Pulmonary artery endothelial cell (primary cell): ENCODE results near the gene ARMH2. TPM values are rescaled to one million over a fixed set of nuclear protein-coding genes. Genes with fewer than 3 reads are reported as not detected.
"Not testable (repeated sequence)": the region's sequence is repeated elsewhere in the genome, so short reads cannot be mapped to it uniquely, and the experiment has no call there.

Source experiments
- DNase-seq: peaks from one replicate; pipeline ENCODE4 v3.0.0-alpha.2; 2011; ENCODE audit warnings: low read depth, low spot score
- total RNA-seq: library from RNA; depleted of rRNA; stranded (reverse); fragments of >200 nt; gene quantifications from 2 replicates; pipeline ENCODE4 v1.2.3, GENCODE V29; 2014

ARMH2 gene
- total RNA-seq, 1 donor from 2014 or later: not detected

DNA sequence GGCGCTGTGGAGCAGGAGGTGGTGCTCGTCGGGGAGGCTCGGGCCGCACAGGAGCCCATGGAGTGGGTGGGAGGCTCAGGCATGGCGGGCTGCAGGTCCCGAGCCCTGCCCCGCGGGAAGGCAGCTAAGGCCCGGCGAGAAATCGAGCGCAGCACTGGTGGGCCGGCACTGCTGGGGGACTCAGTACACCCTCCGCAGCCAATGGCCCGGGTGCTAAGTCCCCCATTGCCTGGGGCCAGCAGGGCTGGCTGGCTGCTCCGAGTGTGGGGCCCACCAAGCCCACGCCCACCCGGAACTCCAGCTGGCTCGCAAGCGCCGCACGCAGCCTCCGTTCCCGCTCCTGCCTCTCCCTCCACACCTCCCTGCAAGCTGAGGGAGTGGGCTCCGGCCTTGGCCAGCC lies 32.7 kb downstream of the ARMH2 start:
- not testable (repeated sequence) for DNase-seq

DNA sequence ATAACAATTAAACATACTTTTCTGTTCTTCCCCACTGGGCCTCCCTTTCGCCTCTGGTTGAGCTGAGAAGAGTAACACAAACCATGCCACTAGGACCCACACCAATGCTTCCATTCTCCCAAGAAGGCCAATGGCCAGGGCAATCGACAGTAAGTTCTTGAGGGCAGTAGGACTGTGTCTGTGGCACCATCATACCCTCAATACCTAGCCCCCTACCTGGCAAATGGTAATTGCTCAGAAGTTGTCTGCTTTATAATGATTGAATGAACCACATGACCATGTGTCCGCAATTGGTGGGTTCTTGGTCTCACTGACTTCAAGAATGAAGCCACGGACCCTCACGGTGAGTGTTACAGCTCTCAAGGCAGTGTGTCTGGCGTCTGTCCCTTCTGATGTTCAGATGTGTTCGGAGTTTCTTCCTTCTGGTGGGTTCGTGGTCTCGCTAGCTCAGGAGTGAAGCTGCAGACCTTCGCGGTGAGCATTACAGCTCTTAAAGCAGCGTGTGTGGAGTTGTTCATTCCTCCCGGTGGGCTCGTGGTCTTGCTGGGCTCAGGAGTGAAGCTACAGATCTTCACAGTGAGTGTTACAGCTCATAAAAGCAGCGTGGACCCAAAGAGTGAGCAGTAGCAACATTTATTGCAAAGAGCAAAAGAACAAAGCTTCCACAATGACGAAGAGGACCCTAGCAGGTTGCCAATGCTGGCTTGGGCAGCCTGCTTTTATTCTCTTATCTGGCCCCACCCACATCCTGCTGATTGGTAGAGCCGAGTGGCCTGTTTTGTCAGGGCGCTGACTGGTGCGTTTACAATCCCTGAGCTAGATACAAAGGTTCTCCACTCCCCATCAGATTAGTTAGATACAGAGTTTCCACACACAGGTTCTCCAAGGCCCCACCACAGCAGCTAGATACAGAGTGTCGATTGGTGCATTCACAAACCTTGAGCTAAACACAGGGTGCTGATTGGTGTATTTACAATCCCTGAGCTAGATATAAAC lies 33.6 kb downstream of the ARMH2 start:
- not testable (repeated sequence) for DNase-seq

DNA sequence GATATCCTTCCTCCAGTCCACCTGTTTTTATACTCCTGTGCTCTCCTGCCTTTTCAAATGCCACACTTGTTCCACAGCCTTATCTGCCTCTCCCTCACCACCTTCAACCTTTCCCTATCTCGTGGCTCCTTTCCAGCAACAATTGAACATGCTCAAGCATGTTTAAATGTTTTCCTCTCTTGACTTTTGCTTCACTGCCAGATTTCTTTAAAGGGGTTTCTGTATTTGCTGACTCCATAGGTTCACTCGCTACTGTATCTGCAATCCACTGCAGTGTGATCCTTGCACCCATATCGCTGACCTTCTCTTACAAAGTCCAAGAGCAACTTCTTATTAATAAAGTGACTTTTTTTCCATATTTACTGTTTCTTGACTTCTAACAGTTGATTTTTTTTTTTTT lies 35.1 kb downstream of the ARMH2 start:
- no peak for DNase-seq

DNA sequence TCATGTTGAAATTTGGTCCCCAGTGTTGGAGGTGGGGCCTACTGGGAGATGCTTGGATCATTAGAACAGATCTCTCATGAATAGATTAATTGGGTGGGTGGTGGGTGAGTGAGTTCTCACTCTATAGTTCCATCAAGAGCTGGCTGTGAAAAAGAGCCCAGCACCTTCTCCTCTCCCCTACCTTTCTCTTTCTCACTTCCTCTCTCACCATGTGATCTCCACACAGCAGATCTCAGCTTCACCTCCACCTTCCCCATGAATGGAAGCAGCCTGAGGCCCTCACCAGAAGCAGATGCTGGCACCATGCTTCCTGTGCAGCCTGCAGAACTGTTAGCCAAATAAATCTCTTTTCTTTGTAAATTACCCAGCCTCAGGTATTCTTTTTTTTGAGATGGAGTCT lies 36.9 kb downstream of the ARMH2 start:
- no peak for DNase-seq

DNA sequence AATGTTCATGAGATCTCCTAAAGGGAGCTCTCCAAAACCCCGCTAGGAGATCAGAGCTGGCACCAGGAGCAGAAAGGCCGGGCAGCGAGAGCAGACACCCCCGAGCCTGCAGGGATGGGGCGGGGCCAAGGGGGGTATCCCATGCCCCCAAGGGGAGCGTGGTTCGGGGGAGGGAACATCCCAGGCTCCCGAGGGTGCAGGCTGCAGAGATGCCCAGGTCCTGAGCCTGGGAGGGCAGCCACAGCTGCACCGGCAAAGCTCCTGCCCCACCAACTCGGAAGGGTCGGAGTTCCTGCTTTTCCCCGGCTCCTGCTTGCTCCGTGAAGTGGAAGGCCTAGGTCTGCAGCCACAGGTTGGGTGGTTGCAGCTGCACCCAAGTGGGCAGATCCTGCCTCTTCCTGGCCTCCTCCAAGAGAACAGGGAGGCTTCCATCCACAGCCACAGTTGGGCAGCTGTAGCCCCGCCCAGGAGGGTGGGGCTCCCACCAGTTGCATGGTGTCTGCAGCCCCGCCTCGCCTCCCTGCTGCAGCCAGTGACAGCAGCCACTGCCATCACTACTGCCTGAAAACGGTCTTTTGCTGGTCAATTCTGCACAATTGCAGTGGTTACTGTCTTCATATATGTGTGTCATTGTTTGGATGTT lies 37.4 kb downstream of the ARMH2 start:
- DNase-seq: no peak

DNA sequence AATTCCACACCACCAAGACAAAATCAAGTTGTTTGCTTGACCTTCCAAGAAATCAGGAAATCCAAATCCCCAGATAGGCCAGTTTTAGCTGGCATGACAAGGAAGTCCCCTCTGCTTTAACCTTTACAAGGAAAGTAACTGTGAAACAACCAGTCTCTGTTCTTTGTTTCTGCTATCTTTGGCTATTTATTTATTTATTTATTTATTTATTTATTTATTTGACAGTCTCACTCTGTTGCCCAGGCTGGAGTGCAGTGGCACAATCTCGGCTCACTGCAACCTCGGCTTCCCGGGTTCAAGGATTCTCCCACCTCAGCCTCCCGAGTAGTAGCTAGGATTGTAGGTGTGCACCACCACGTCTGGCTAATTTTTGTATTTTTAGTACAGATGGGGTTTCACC lies 38.5 kb downstream of the ARMH2 start:
- DNase-seq: no peak

DNA sequence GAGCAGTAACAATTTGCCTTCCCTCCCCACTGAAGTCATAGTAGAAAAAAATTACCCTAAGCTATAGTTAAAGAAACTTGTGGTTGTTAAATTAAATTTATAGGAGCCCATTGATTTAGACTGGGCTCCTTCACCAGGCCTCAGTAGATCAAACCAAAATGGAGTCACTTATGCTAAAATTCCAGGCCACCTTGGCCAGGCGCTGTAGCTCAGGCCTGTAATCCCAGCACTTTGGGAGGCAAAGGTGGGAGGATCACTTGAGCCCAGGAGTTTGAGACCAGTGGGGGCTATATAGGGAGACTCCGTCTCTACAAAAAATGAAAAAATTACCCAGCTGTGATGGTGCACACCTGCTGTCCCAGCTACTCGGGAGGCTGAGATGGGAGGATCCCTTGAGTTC lies 39.0 kb downstream of the ARMH2 start:
- DNase-seq: no peak

DNA sequence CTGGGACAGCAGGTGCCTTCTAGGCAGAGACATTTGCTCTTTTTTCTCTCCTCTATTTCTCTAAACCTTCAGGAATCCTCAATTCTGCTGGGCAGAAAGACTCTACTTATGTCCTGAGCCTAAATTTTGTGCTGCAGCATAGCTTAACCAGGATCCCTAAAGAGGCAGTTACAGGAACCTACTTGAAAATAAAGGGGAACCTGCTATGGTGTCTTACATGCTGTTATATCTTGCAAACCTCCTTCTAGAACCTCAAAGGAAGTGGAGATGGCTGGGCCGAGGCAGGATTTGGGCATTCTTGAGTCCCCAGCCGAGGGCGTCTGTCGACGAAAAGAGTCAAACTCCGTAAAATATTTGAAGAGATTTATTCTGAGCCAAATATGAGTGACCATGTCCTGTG lies 41.1 kb downstream of the ARMH2 start:
- DNase-seq: no peak

DNA sequence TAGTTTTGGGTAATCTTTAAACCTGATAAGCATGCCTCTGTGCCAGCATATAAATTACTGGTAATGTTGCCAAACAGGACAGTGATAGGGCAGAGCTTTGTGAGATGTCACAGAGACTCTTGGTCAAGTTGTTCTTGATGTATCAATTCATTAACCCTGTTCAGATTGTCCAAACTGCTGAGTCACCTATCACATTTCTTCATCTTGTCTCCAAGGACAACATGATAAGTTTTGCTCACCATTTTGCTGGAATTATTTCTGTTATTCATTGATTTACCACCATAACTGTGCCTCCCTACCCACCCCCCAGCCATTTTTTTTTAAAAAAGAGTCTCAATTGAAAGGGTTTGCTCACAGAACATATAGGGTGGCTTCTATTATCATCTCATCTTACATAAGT lies 43.4 kb downstream of the ARMH2 start:
- no peak for DNase-seq

DNA sequence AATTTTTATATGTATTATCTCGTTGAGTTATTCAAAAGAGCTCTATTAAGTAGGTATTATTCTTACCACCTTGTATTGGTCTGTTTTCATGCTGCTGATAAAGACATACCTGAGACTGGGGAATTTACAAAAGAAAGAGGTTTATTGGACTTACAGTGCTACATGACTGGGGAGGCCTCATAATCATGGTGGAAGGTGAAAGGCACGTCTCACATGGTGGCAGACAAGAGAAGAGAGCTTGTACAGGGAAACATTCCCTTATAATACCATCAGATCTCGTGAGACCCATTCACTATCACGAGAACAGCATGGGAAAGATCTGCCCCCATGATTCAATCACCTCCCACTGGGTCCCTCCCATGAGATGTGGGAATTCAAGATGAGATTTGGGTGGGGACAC lies 44.3 kb downstream of the ARMH2 start:
- DNase-seq: not testable (repeated sequence)

DNA sequence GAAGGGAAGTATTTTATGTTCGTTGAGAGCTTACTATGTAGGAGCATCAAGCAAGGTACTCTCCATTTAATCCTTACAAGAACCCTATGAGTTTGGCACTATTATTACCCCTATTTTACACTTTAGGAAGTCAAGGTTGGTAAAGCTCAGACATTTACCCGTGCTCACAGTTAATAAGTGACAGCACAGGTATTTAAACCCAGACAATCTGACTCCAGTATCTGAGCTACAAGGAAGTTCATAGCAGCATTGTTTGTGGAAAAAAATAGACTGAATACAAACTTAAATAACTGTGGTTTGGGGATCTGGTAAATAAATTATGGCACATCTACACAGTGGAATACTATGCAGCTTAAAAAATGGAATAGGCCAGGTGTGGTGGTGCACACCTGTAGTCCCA lies 45.2 kb downstream of the ARMH2 start:
- no peak for DNase-seq

DNA sequence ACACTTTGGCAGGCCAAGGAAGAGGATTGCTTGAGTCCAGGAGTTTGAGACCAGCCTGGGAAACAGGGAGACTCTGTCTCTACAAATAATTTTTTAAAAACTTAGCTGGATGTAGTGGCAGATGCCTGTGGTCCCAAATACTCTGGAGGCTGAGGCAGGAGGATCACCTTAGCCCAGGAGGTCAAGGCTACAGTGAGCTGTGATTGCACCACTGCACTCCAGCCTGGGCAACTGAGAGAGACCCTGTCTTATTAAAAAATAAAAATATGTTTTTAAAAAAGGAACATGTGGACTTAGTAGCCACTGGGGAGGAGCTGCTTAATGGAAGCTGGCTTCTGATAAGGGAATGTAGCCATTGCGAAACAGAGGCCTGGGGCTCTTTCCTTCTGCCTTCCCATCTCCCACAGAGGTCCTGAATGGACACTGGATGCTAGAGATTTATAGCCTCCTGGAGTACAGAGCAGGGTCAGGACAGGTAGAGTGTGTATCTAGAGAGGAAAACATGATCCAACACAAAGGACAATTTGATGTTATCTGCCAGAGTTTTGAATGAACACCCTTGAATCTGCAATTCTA lies 45.7 kb downstream of the ARMH2 start:
- DNase-seq: no peak

DNA sequence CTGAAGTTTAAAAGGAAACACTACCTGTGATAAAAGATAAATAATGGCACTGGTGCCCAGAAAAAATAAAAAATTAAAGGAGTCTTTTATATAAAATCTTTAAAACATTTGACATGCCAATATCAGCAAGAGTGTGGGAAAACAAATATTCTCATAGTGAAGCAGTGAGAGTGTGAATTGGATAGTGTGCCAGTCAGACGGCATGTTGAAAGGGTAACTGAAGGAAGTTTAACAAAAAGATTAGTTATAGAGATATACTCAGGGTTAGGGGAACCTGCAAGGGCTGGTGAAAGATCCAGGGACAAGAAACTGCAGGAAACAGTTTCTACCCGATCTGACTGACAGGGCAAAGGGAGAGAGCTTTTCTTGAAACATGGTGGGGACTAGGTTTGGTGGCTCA lies 46.2 kb downstream of the ARMH2 start:
- DNase-seq: no peak

DNA sequence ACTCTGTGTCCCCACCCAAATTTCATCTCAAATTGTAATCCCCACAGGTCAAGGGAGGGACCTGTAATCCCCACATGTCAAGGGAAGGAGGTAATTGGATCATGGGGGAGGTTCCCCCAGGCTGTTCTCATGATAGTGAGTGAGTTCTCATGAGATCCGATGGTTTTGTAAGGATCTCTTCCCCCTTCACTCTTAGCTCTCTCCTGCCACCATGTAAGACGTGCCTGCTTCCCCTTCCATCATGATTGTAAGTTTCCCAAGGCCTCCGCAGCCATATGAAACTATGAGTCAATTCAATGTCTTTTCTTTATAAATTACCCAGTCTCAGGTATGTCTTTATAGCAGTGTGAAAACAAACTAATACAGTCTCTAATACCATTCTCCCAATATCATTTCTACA lies 47.8 kb downstream of the ARMH2 start:
- DNase-seq: not testable (repeated sequence)

DNA sequence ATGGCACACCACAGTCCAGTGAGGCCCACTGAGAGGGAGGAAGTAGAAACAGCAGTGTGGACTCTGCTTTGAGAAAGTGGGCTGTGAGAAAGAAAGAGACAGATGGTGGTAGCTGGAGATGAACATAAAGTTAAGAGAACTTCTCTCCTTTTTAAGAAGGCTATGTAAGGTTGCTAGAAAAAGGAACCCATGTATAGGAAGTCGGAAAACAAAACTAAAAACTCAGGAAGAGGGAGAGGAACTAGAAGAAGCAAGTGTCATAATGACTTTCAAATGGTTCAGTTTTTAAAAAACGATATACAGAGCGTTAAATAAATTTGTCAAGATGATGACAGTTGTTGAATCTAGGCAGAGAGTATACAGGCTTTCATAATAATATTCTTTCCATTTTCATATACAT lies 49.4 kb downstream of the ARMH2 start:
- DNase-seq: no peak

Other genes starting within 250 kb of the ARMH2 start
- under 0.01 TPM in 1 of 2 replicates, not detected in the other for gene KIAA0319, start 152.7 kb downstream of the ARMH2 start, total RNA-seq
- 25.4 and 34.8 TPM in 2 replicates for gene TDP2, start 132.0 kb downstream of the ARMH2 start, total RNA-seq
- 6.7 and 7.9 TPM in 2 replicates for gene ACOT13, start 131.8 kb downstream of the ARMH2 start, total RNA-seq
- gene C6orf62, start 79.8 kb downstream of the ARMH2 start, total RNA-seq: 119 and 147 TPM in 2 replicates
- 22.0 and 49.5 TPM in 2 replicates for gene GMNN, start 24.0 kb downstream of the ARMH2 start, total RNA-seq
- gene RIPOR2, start 137.0 kb upstream of the ARMH2 start, total RNA-seq: 0.18 TPM in 1 of 2 replicates, not detected in the other